Endodermal cell (in vitro differentiated cells): Measurements from ENCODE around the gene TCP10L. TPM values are rescaled to one million over a fixed set of nuclear protein-coding genes. Genes with fewer than 3 reads are reported as not detected.

Experiments
- DNase-seq: peaks from one replicate; pipeline ENCODE4 v3.0.0-alpha.2; 2017
- H3K27ac ChIP-seq: 2 replicates; pipeline ENCODE4 v1.5.1; 2013; ENCODE audit warnings: mild to moderate bottlenecking, low read depth, low read length, moderate library complexity
- H3K27me3 ChIP-seq: 2 replicates; pipeline ENCODE4 v1.6.1; 2013; ENCODE audit warnings: mild to moderate bottlenecking, low read length, moderate library complexity; ENCODE audit not compliant: insufficient read depth, control insufficient read depth, poor library complexity, severe bottlenecking
- H3K36me3 ChIP-seq: 2 replicates; pipeline ENCODE4 v1.7.0; 2013; ENCODE audit warnings: mild to moderate bottlenecking, low read length, moderate library complexity; ENCODE audit not compliant: control insufficient read depth, insufficient read depth
- H3K4me1 ChIP-seq: one replicate; pipeline ENCODE4 v1.7.0; 2013; ENCODE audit warnings: low read length; ENCODE audit not compliant: control insufficient read depth, insufficient read depth
- H3K4me3 ChIP-seq: 2 replicates; pipeline ENCODE4 v1.5.1; 2013; ENCODE audit warnings: mild to moderate bottlenecking, low read length, moderate library complexity
- H3K9ac ChIP-seq: 2 replicates; pipeline ENCODE4 v1.6.1; 2013; ENCODE audit warnings: mild to moderate bottlenecking, low read length, moderate library complexity; ENCODE audit not compliant: poor library complexity, severe bottlenecking; ENCODE audit errors: extremely low read depth
- H3K9me3 ChIP-seq: 2 replicates; pipeline ENCODE4 v1.6.1; 2013; ENCODE audit warnings: mild to moderate bottlenecking, low read length, moderate library complexity; ENCODE audit not compliant: control insufficient read depth
- H3K27ac Mint-ChIP-seq: 2 replicates; pipeline ENCODE4 v1.8.0; 2020; ENCODE audit warnings: mixed read lengths
- H3K27me3 Mint-ChIP-seq: 2 replicates; pipeline ENCODE4 v1.8.0; 2021; ENCODE audit warnings: mild to moderate bottlenecking, mixed read lengths; ENCODE audit not compliant: insufficient read depth
- H3K36me3 Mint-ChIP-seq: 2 replicates; pipeline ENCODE4 v1.8.0; 2020; ENCODE audit warnings: low read depth, mixed read lengths
- H3K4me1 Mint-ChIP-seq: 2 replicates; pipeline ENCODE4 v1.8.0; 2020; ENCODE audit warnings: mixed read lengths
- H3K4me3 Mint-ChIP-seq: 2 replicates; pipeline ENCODE4 v1.8.0; 2020; ENCODE audit warnings: mild to moderate bottlenecking, moderate library complexity, mixed read lengths
- H3K9me3 Mint-ChIP-seq: 2 replicates; pipeline ENCODE4 v1.8.0; 2020; ENCODE audit warnings: mild to moderate bottlenecking, mixed read lengths
- WGBS, 2 experiments: methylation state at CpG; one replicate each; pipeline versions ENCODE4 v1.1.5 to v1.1.7; 2013; ENCODE audit warnings: missing lambda C conversion rate in 2 of 2, mixed read lengths in 1 of 2; ENCODE audit not compliant: insufficient coverage in 1 of 2, insufficient read length in 1 of 2; 5-methylcytosine and 5-hydroxymethylcytosine counted together
- total RNA-seq, 2 donors: library from RNA; stranded (reverse); fragmentation: NEBNext Ultra II Directional in 1 of 2; extraction: Animal tissue kit (Norgen Biotek cat#: 25700) in 1 of 2; gene quantifications; 2 replicates in 1 of 2; 3 replicates in 1 of 2; pipeline ENCODE4 v1.2.1, GENCODE V29; 2021
- TF ChIP-seq, protein P1 (sequence below): fragments of 200-600 bp; sonication (generic); conservative IDR thresholded peaks from 2 replicates; pipeline ENCODE4 v1.5.0; 2021; ENCODE audit warnings: antibody characterized with exemption, mild to moderate bottlenecking

TCP10L gene
- total RNA-seq, 2 donors from 2014 or later: 0.95 to 1.4 TPM

DNA sequence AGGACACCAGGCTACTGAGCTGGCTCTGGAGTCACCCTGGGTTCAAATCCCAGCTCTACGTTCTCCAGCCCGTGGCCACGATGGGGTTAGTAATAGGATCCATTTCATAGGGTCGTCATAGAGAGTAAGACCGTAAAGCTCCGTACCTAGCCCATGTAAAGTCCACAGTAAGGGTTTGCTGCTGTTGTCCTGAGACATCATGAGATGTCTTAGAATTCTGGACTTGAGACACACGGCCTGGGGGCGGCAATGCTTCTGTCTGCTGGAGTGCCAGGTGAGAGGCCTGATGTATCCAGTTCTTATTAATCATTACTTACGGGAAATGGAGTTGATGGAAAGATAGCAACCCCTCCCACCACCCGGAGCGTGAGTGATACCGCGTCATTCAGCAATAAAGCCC lies 3.6 kb downstream of the TCP10L start:
- Mint-ChIP-seq H3K36me3 (no peaks in the 10 kb centered on the region), H3K27me3 (peaks cover 5% of the 10 kb centered on the region), H3K9me3 (no peaks in the 10 kb centered on the region), H3K27ac (no peak overlapping the region), H3K4me1 (no peaks in the 10 kb centered on the region), H3K4me3 (no peak overlapping the region)
- H3K4me3 ChIP-seq: no peak overlapping the region
- no peaks in the 10 kb centered on the region for H3K36me3 ChIP-seq
- no peak overlapping the region for H3K27ac ChIP-seq
- H3K9me3 ChIP-seq: no peaks in the 10 kb centered on the region
- no peaks in the 10 kb centered on the region for H3K4me1 ChIP-seq
- peak; percentile 29 for DNase-seq
- TF ChIP-seq, protein P1, sequence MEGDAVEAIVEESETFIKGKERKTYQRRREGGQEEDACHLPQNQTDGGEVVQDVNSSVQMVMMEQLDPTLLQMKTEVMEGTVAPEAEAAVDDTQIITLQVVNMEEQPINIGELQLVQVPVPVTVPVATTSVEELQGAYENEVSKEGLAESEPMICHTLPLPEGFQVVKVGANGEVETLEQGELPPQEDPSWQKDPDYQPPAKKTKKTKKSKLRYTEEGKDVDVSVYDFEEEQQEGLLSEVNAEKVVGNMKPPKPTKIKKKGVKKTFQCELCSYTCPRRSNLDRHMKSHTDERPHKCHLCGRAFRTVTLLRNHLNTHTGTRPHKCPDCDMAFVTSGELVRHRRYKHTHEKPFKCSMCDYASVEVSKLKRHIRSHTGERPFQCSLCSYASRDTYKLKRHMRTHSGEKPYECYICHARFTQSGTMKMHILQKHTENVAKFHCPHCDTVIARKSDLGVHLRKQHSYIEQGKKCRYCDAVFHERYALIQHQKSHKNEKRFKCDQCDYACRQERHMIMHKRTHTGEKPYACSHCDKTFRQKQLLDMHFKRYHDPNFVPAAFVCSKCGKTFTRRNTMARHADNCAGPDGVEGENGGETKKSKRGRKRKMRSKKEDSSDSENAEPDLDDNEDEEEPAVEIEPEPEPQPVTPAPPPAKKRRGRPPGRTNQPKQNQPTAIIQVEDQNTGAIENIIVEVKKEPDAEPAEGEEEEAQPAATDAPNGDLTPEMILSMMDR: no peak
- H3K27me3 ChIP-seq: peaks cover 12% of the 10 kb centered on the region
- no peak overlapping the region for H3K9ac ChIP-seq
- 93% methylated on average over 13 of the region's 13 CpGs for WGBS, 2 experiments

- no peaks in the 10 kb centered on the region for H3K36me3 ChIP-seq
- no peaks in the 10 kb centered on the region for H3K4me1 ChIP-seq
- TF ChIP-seq, protein P1: no peak
- H3K9ac ChIP-seq: no peak overlapping the region
- H3K9me3 Mint-ChIP-seq: no peaks in the 10 kb centered on the region
- peaks cover 5% of the 10 kb centered on the region for H3K27me3 Mint-ChIP-seq
- H3K4me3 ChIP-seq: no peak overlapping the region
- WGBS, 2 experiments: 93 to 100% methylated on average over 4 to 13 of the region's 13 CpGs
- H3K4me1 Mint-ChIP-seq: no peaks in the 10 kb centered on the region
- H3K4me3 Mint-ChIP-seq: no peak overlapping the region
- no peak for DNase-seq
- no peaks in the 10 kb centered on the region for H3K36me3 Mint-ChIP-seq
- H3K27ac Mint-ChIP-seq: no peak overlapping the region
- H3K27ac ChIP-seq: no peak overlapping the region
- no peaks in the 10 kb centered on the region for H3K9me3 ChIP-seq
- H3K27me3 ChIP-seq: peaks cover 12% of the 10 kb centered on the region
Measured at GRCh38 chr21:32580949-32581348, 4.4 kb downstream of the TCP10L start.

DNA sequence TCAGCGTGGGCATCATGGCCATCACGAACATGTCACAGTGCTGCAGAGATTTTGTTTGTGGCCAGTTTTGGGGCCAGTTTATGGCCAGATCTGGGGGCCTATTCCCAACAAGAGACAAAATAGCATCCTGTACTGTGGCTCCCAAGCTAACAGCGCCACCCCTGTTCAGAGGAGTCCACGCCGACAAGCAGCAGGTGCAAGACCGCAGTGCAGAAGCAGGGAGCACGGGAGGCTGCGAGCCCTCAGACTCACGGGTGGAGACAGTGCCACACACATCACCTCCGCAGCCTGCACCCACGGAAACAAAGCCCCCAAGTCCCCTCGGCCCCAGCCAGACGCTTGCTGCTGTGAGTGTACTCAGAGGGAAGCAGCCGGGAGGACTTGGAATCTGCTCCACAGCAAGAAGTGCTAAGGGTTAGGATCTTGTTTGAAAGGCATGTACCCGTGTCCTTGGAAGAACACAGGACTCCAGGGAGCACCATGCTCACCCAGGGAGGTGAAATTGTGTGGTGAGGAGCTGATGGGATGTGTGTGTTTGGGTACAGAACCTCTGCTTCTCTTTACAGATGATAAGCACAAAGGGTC lies 7.1 kb downstream of the TCP10L start:
- Mint-ChIP-seq H3K4me1 (no peaks in the 10 kb centered on the region), H3K9me3 (no peaks in the 10 kb centered on the region), H3K36me3 (no peaks in the 10 kb centered on the region), H3K27ac (no peak overlapping the region), H3K27me3 (peaks cover 5% of the 10 kb centered on the region), H3K4me3 (no peak overlapping the region)
- Histone ChIP-seq H3K27ac (no peak overlapping the region), H3K4me1 (no peaks in the 10 kb centered on the region), H3K9ac (no peak overlapping the region), H3K9me3 (no peaks in the 10 kb centered on the region), H3K27me3 (peaks cover 12% of the 10 kb centered on the region), H3K36me3 (no peaks in the 10 kb centered on the region), H3K4me3 (no peak overlapping the region)
- TF ChIP-seq, protein P1: peak; percentile 79
- peak; percentile 88 for DNase-seq
- WGBS, 2 experiments: 36 to 41% methylated on average over 6 to 15 of the region's 15 CpGs
